GM12801 (cell line): ENCODE results near the gene CMTM3.

Source experiments
- CTCF ChIP-seq: IDR thresholded peaks from one replicate; pipeline ENCODE4 v1.5.1; 2011; ENCODE audit warnings: control low read depth; ENCODE audit not compliant: insufficient read length; ENCODE audit errors: extremely low read depth

Gene CMTM3

GRCh38 chr16:66622863-66623262 lies 18.4 kb downstream of the CMTM3 start:
- TF ChIP-seq CTCF = no peak

GRCh38 chr16:66623755-66624154 lies 19.3 kb downstream of the CMTM3 start:
- TF ChIP-seq CTCF = no peak

DNA sequence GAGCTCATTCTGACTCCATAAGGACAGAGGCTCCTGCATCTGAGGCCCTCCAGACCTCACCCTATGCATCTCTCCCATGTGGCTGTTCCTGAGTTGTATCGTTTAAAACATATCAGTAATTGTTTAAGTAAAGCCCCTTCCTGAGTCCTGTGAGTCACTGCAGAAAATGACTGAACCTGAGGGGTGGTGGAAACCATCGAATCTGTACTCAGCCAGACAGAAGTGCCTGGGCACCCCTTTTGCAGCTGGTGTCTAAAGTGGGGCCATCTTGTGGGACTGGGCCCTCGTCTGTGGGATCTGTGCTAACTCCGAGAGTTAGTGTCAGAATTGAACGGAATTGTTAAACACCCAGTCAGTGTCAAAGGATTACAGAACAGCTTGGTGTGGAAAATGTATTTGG lies 25.4 kb downstream of the CMTM3 start:
- no peak for TF ChIP-seq CTCF

GRCh38 chr16:66634527-66635196 lies 30.2 kb downstream of the CMTM3 start:
- no peak for TF ChIP-seq CTCF

DNA sequence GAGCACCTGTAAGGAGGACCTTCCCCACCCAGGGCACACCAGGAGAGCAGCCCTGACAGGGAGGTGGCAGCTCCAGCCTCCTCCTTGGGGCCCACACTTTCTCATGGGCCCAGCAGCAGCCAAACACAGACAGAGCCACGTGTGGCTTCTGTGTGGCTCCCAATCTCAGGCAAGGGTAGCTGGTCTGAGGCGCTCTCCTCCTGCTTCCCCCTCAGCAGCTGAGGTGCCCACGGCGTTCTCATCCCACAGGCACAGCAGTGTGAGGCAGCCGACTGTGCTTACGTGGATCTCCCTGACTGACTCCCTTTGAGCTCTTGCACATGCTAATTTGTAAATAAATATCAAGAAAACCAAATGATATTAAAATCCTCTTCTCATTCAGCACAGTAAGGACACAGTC lies 30.9 kb downstream of the CMTM3 start:
- no peak for TF ChIP-seq CTCF

- no peak for TF ChIP-seq CTCF
These were observed 31.7 kb downstream of the CMTM3 start for GRCh38 chr16:66636199-66636598.

DNA sequence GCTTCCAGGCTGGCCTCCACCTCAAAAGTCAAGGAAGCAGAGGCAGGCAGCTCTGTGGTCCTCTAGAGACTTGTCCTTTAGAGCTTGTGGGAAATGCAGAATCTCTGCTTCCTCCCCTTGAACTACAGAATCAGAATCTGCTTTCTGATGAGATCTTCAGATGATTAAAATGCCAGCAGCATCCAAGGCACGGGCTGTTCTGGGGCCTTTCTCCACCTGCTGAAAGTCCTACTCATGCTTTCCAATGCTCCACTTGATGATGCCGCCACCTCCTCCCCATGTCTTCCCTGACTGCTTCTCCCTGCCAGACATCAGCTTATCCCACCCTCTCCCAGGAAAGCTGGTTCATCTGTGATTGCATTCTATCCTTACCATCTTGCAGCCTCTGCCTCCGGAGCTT lies 33.3 kb downstream of the CMTM3 start:
- TF ChIP-seq CTCF = no peak
